Smooth muscle cell (in vitro differentiated cells): Measurements from ENCODE around the gene MAN1A1. TPM values are rescaled to one million over a fixed set of nuclear protein-coding genes. Genes with fewer than 3 reads are reported as not detected.
"Not testable (repeated sequence)": the region's sequence is repeated elsewhere in the genome, so short reads cannot be mapped to it uniquely, and the experiment has no call there.

ENCODE experiments used
- DNase-seq: peaks from one replicate; lab custom pipeline; 2025; ENCODE audit not compliant: unreplicated experiment; lab: John Stamatoyannopoulos, UW
- H2AFZ ChIP-seq: fragments of 200-600 bp; sonication (generic); 2 replicates; pipeline ENCODE4 v1.6.0; 2016; ENCODE audit warnings: antibody characterized with exemption, low read depth, mild to moderate bottlenecking
- H3F3A ChIP-seq: fragments of 200-600 bp; sonication (generic); 2 replicates; pipeline ENCODE4 v1.6.0; 2017; ENCODE audit warnings: antibody characterized with exemption, low read depth
- H3K27ac ChIP-seq: fragments of 200-600 bp; sonication (generic); 2 replicates; pipeline ENCODE4 v1.5.1; 2016; ENCODE audit warnings: low read depth, mild to moderate bottlenecking
- H3K27me3 ChIP-seq: fragments of 200-600 bp; sonication (generic); 2 replicates; pipeline ENCODE4 v1.6.1; 2016; ENCODE audit warnings: low read depth, mild to moderate bottlenecking
- H3K36me3 ChIP-seq: fragments of 200-600 bp; sonication (generic); 2 replicates; pipeline ENCODE4 v1.5.1; 2016; ENCODE audit warnings: low read depth
- H3K4me1 ChIP-seq: fragments of 200-600 bp; sonication (generic); 2 replicates; pipeline ENCODE4 v1.5.1; 2016; ENCODE audit warnings: low read depth
- H3K4me2 ChIP-seq: fragments of 200-600 bp; sonication (generic); 2 replicates; pipeline ENCODE4 v1.6.0; 2016; ENCODE audit warnings: mild to moderate bottlenecking
- H3K4me3 ChIP-seq: fragments of 200-600 bp; sonication (generic); 2 replicates; pipeline ENCODE4 v1.5.1; 2016; ENCODE audit warnings: mild to moderate bottlenecking
- H3K79me2 ChIP-seq: fragments of 200-600 bp; sonication (generic); 2 replicates; pipeline ENCODE4 v1.6.0; 2016; ENCODE audit warnings: low read depth, mild to moderate bottlenecking
- H3K9ac ChIP-seq: fragments of 200-600 bp; sonication (generic); 2 replicates; pipeline ENCODE4 v1.6.0; 2016; ENCODE audit warnings: low read depth
- H3K9me3 ChIP-seq: fragments of 200-600 bp; sonication (generic); replicated peaks from 2 replicates; pipeline ENCODE4 v1.5.1; 2016; ENCODE audit warnings: low read depth
- H4K20me1 ChIP-seq: fragments of 200-600 bp; sonication (generic); 2 replicates; pipeline ENCODE4 v1.6.0; 2016; ENCODE audit warnings: low read depth
- CTCF ChIP-seq: fragments of 200-600 bp; sonication (generic); IDR thresholded peaks from 2 replicates; pipeline ENCODE4 v1.5.1; 2017; ENCODE audit warnings: borderline replicate concordance, mild to moderate bottlenecking, antibody characterized with exemption; ENCODE audit not compliant: insufficient read depth, poor library complexity, severe bottlenecking
- WGBS: methylation state at CpG from one replicate; pipeline ENCODE4 v1.1.7; 2016; ENCODE audit warnings: low lambda C conversion rate; 5-methylcytosine and 5-hydroxymethylcytosine counted together
- polyA plus RNA-seq: library from polyadenylated mRNA; unstranded; fragments of >200 nt; fragmentation: Nextera tagmentation; extraction: Ambion mirVana; gene quantifications from 2 replicates; pipeline ENCODE4 v1.2.1, GENCODE V29; 2016
- total RNA-seq: library from RNA; depleted of rRNA; stranded (reverse); fragments of >200 nt; gene quantifications from 2 replicates; pipeline ENCODE4 v1.2.3, GENCODE V29; 2014

Gene MAN1A1
- total and polyA plus RNA-seq, 2 experiments from 2014 or later, result 57.1 to 127 TPM

- no peak for TF ChIP-seq CTCF
- Histone ChIP-seq H3K79me2 (no peaks in the 10 kb centered on the region), H3K27me3 (no peaks in the 10 kb centered on the region), H3K27ac (no peak overlapping the region), H3K4me3 (no peak overlapping the region), H2AFZ (no peak overlapping the region), H3K9me3 (no peaks in the 10 kb centered on the region), H3F3A (no peaks in the 10 kb centered on the region), H3K36me3 (no peaks in the 10 kb centered on the region), H3K4me2 (no peak overlapping the region), H3K9ac (no peak overlapping the region), H3K4me1 (no peaks in the 10 kb centered on the region), H4K20me1 (no peaks in the 10 kb centered on the region)
- 97% methylated on average over 1 of the region's 1 CpG for WGBS
- DNase-seq, result no peak
Measured at GRCh38 chr6:119385994-119386393, 36.4 kb upstream of the MAN1A1 start.

GRCh38 chr6:119384444-119384843 is 34.9 kb upstream of the MAN1A1 start:
- no peaks in the 10 kb centered on the region for H3F3A ChIP-seq
- no peaks in the 10 kb centered on the region for H3K79me2 ChIP-seq
- H3K27me3 ChIP-seq, result no peaks in the 10 kb centered on the region
- no peak for DNase-seq
- H3K27ac ChIP-seq, result no peak overlapping the region
- H3K36me3 ChIP-seq, result no peaks in the 10 kb centered on the region
- no peak overlapping the region for H2AFZ ChIP-seq
- no peak for TF ChIP-seq CTCF
- no peaks in the 10 kb centered on the region for H4K20me1 ChIP-seq
- no peak overlapping the region for H3K4me2 ChIP-seq
- H3K9ac ChIP-seq, result no peak overlapping the region
- no peak overlapping the region for H3K4me3 ChIP-seq
- H3K9me3 ChIP-seq, result no peaks in the 10 kb centered on the region
- H3K4me1 ChIP-seq, result no peaks in the 10 kb centered on the region

GRCh38 chr6:119379809-119380208 is 30.2 kb upstream of the MAN1A1 start:
- H3K27ac ChIP-seq, result no peak overlapping the region
- H3K4me3 ChIP-seq, result no peak overlapping the region
- no peaks in the 10 kb centered on the region for H3K4me1 ChIP-seq
- no peaks in the 10 kb centered on the region for H3K36me3 ChIP-seq
- no peaks in the 10 kb centered on the region for H4K20me1 ChIP-seq
- no peak overlapping the region for H3K9ac ChIP-seq
- H3K27me3 ChIP-seq, result no peaks in the 10 kb centered on the region
- DNase-seq, result no peak
- H3K4me2 ChIP-seq, result no peak overlapping the region
- no peak overlapping the region for H2AFZ ChIP-seq
- no peak for TF ChIP-seq CTCF
- H3F3A ChIP-seq, result no peaks in the 10 kb centered on the region
- H3K79me2 ChIP-seq, result no peaks in the 10 kb centered on the region
- no peaks in the 10 kb centered on the region for H3K9me3 ChIP-seq

GRCh38 chr6:119377043-119377442 is 27.5 kb upstream of the MAN1A1 start:
- not testable (repeated sequence) for H3K36me3 ChIP-seq

More at GRCh38 chr6:119377043-119377442, 27.5 kb upstream of the MAN1A1 start:
- not testable (repeated sequence) for H3K4me1 ChIP-seq, H4K20me1 ChIP-seq, H3K4me3 ChIP-seq, H3K79me2 ChIP-seq, H3K9me3 ChIP-seq, H3F3A ChIP-seq, H3K9ac ChIP-seq, H2AFZ ChIP-seq, H3K4me2 ChIP-seq, H3K27me3 ChIP-seq, DNase-seq, H3K27ac ChIP-seq
- 100% methylated on average over 1 of the region's 1 CpG for WGBS
